Measurements from ENCODE around the gene PHACTR1.

DNA sequence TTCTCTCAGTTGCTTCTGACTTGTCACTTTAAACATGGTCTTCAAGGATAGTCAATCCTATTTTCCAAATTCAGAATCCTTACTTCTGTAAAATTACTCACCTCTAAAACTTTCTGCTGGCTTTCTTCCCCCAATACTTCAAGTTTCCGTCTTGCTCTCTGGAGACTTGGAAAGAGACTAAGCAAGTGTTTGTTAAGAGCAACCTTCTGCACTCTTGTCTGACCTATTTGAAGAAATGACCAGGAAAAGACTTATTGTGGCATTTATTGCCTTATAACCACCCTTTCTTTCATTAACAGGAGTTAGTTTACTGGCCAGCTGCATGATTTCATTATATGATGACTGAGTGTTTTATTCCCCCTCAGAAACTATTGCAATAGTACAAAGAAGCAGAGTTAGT is 430.8 kb downstream of the PHACTR1 start:
- TF ChIP-seq POLR2A (IDR thresholded peaks at IDR 0.05) (no peak), CTCF (IDR thresholded peaks at IDR 0.05) (no peak), EP300 (IDR thresholded peaks at IDR 0.05) (no peak)

All from stomach (tissue), 4 donors.